Smooth muscle cell (in vitro differentiated cells): ENCODE measurements around the gene CLEC17A. TPM values are rescaled to one million over a fixed set of nuclear protein-coding genes. Genes with fewer than 3 reads are reported as not detected.

Experiments used
- DNase-seq: peaks from one replicate; lab custom pipeline; 2025; ENCODE audit not compliant: unreplicated experiment; lab: John Stamatoyannopoulos, UW
- H2AFZ ChIP-seq: fragments of 200-600 bp; sonication (generic); 2 replicates; pipeline ENCODE4 v1.6.0; 2016; ENCODE audit warnings: antibody characterized with exemption, low read depth, mild to moderate bottlenecking
- H3F3A ChIP-seq: fragments of 200-600 bp; sonication (generic); 2 replicates; pipeline ENCODE4 v1.6.0; 2017; ENCODE audit warnings: antibody characterized with exemption, low read depth
- H3K27ac ChIP-seq: fragments of 200-600 bp; sonication (generic); 2 replicates; pipeline ENCODE4 v1.5.1; 2016; ENCODE audit warnings: low read depth, mild to moderate bottlenecking
- H3K27me3 ChIP-seq: fragments of 200-600 bp; sonication (generic); 2 replicates; pipeline ENCODE4 v1.6.1; 2016; ENCODE audit warnings: low read depth, mild to moderate bottlenecking
- H3K36me3 ChIP-seq: fragments of 200-600 bp; sonication (generic); 2 replicates; pipeline ENCODE4 v1.5.1; 2016; ENCODE audit warnings: low read depth
- H3K4me1 ChIP-seq: fragments of 200-600 bp; sonication (generic); 2 replicates; pipeline ENCODE4 v1.5.1; 2016; ENCODE audit warnings: low read depth
- H3K4me2 ChIP-seq: fragments of 200-600 bp; sonication (generic); 2 replicates; pipeline ENCODE4 v1.6.0; 2016; ENCODE audit warnings: mild to moderate bottlenecking
- H3K4me3 ChIP-seq: fragments of 200-600 bp; sonication (generic); 2 replicates; pipeline ENCODE4 v1.5.1; 2016; ENCODE audit warnings: mild to moderate bottlenecking
- H3K79me2 ChIP-seq: fragments of 200-600 bp; sonication (generic); 2 replicates; pipeline ENCODE4 v1.6.0; 2016; ENCODE audit warnings: low read depth, mild to moderate bottlenecking
- H3K9ac ChIP-seq: fragments of 200-600 bp; sonication (generic); 2 replicates; pipeline ENCODE4 v1.6.0; 2016; ENCODE audit warnings: low read depth
- H3K9me3 ChIP-seq: fragments of 200-600 bp; sonication (generic); replicated peaks from 2 replicates; pipeline ENCODE4 v1.5.1; 2016; ENCODE audit warnings: low read depth
- H4K20me1 ChIP-seq: fragments of 200-600 bp; sonication (generic); 2 replicates; pipeline ENCODE4 v1.6.0; 2016; ENCODE audit warnings: low read depth
- WGBS: methylation state at CpG from one replicate; pipeline ENCODE4 v1.1.7; 2016; ENCODE audit warnings: low lambda C conversion rate; 5-methylcytosine and 5-hydroxymethylcytosine counted together
- polyA plus RNA-seq: library from polyadenylated mRNA; unstranded; fragments of >200 nt; fragmentation: Nextera tagmentation; extraction: Ambion mirVana; gene quantifications from 2 replicates; pipeline ENCODE4 v1.2.1, GENCODE V29; 2016
- total RNA-seq: library from RNA; depleted of rRNA; stranded (reverse); fragments of >200 nt; gene quantifications from 2 replicates; pipeline ENCODE4 v1.2.3, GENCODE V29; 2014
- TF ChIP-seq, protein P1 (sequence below): fragments of 200-600 bp; sonication (generic); IDR thresholded peaks from 2 replicates; pipeline ENCODE4 v1.5.1; 2017; ENCODE audit warnings: borderline replicate concordance, mild to moderate bottlenecking, antibody characterized with exemption; ENCODE audit not compliant: insufficient read depth, poor library complexity, severe bottlenecking

The CLEC17A gene
- total and polyA plus RNA-seq, 2 experiments from 2014 or later: not detected

DNA sequence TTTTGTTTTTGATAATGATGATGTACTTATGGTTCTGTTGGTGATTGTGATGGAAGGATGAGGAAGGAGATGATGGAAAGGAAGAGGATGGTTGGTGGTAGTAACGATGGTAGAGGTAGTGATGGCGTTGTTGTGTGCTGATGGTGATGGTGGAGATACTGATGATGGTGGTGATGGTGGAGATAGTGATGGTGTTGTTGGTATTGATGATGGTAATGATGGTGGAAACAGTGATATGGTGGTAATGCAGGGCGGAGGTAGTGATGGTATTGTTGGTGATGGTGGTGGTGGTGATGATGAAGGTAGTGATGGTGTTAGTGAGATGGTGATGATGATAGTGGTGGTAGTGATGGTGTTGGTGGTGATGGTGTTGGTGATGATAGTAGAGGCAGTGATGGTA is 12.7 kb downstream of the CLEC17A start:
- Histone ChIP-seq H3K4me1 (no peaks in the 10 kb centered on the region), H3K9me3 (no peaks in the 10 kb centered on the region), H3K27me3 (no peaks in the 10 kb centered on the region), H3F3A (no peaks in the 10 kb centered on the region), H3K36me3 (no peaks in the 10 kb centered on the region), H3K27ac (no peak overlapping the region), H2AFZ (no peak overlapping the region), H3K79me2 (no peaks in the 10 kb centered on the region), H3K4me3 (no peak overlapping the region), H3K4me2 (no peak overlapping the region), H4K20me1 (no peaks in the 10 kb centered on the region), H3K9ac (no peak overlapping the region)
- WGBS: 90% methylated on average over 3 of the region's 3 CpGs
- no peak for DNase-seq
- TF ChIP-seq, protein P1, sequence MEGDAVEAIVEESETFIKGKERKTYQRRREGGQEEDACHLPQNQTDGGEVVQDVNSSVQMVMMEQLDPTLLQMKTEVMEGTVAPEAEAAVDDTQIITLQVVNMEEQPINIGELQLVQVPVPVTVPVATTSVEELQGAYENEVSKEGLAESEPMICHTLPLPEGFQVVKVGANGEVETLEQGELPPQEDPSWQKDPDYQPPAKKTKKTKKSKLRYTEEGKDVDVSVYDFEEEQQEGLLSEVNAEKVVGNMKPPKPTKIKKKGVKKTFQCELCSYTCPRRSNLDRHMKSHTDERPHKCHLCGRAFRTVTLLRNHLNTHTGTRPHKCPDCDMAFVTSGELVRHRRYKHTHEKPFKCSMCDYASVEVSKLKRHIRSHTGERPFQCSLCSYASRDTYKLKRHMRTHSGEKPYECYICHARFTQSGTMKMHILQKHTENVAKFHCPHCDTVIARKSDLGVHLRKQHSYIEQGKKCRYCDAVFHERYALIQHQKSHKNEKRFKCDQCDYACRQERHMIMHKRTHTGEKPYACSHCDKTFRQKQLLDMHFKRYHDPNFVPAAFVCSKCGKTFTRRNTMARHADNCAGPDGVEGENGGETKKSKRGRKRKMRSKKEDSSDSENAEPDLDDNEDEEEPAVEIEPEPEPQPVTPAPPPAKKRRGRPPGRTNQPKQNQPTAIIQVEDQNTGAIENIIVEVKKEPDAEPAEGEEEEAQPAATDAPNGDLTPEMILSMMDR: no peak

DNA sequence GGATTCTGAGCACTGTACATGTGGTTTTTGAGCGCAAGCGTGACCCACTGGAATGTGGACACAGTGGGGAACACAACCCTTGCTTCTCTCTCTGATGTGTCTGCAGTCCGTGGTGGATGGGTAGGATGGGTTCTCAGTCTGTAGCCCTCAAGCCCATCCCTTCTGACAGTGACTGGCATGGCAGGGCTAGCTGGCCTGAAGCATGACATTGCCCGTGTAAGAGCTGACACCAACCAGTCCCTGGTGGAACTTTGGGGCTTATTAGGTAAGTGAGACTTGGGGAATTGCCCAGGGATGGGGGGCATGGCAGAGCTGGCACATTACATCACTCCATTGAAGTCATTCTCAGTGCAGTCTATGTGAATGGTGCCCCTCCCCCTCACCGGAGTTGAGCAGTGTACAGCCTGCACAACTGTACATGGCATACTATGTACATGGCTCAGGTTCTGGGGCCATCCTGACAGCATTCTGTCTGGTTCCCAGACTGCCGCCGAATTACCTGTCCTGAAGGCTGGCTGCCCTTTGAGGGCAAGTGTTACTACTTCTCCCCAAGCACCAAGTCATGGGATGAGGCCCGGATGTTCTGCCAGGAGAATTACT is 16.8 kb downstream of the CLEC17A start:
- H3K4me2 ChIP-seq: no peak overlapping the region
- H3K36me3 ChIP-seq: no peaks in the 10 kb centered on the region
- H3K27me3 ChIP-seq: no peaks in the 10 kb centered on the region
- no peak overlapping the region for H3K27ac ChIP-seq
- no peaks in the 10 kb centered on the region for H3K79me2 ChIP-seq
- 78% methylated on average over 8 of the region's 8 CpGs for WGBS
- no peaks in the 10 kb centered on the region for H4K20me1 ChIP-seq
- H3K4me3 ChIP-seq: no peak overlapping the region
- DNase-seq: no peak
- no peak overlapping the region for H3K9ac ChIP-seq
- no peaks in the 10 kb centered on the region for H3F3A ChIP-seq
- H3K9me3 ChIP-seq: no peaks in the 10 kb centered on the region
- TF ChIP-seq, protein P1: no peak
- no peaks in the 10 kb centered on the region for H3K4me1 ChIP-seq
- H2AFZ ChIP-seq: no peak overlapping the region

DNA sequence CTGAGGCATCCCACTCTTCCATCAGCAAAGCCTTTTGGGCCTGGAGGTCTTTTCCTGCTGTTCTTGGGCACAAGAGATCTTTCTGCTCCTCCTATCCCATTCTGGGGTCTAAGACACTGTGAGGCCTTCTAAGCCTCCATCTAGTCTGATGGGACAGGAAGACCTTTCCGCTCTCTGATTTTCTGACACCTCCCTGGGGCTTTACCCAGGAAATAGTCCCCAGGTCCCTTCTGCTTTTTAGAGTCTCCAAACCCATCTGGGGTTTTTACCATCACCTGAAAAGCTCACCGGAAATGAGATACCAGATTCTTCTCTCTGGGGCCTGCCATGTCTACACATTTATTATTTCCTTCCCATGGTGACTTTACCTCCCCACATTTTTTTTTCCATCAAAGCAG is 21.1 kb downstream of the CLEC17A start:
- H3K27me3 ChIP-seq: no peaks in the 10 kb centered on the region
- no peak overlapping the region for H3K9ac ChIP-seq
- no peak for DNase-seq
- no peak overlapping the region for H3K4me2 ChIP-seq
- H3K4me1 ChIP-seq: no peaks in the 10 kb centered on the region
- TF ChIP-seq, protein P1: no peak
- H3F3A ChIP-seq: no peaks in the 10 kb centered on the region
- H3K36me3 ChIP-seq: no peaks in the 10 kb centered on the region
- H3K4me3 ChIP-seq: no peak overlapping the region
- no peak overlapping the region for H3K27ac ChIP-seq
- H3K79me2 ChIP-seq: no peaks in the 10 kb centered on the region
- H3K9me3 ChIP-seq: no peaks in the 10 kb centered on the region
- no peak overlapping the region for H2AFZ ChIP-seq
- WGBS: 87% methylated on average over 2 of the region's 2 CpGs
- no peaks in the 10 kb centered on the region for H4K20me1 ChIP-seq

DNA sequence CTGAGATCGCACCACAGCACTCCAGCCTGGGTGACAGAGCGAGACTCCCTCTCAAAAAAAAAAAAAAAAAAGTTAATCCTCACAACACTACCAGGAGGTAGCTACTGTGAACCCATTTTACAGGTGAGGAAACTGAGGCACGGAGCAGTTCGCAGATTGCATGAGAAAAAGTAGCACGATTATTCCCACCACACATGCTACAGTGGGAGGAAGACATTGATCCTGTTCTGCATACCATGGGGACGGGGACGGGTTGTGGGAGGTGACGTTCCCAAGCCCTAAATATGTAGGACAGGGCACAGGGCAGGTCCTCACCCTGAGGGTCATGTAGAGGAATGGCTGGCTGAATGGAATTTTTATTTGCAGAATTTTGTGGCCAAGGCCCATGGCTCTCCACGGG is 23.7 kb downstream of the CLEC17A start:
- Histone ChIP-seq H3K4me2 (no peak overlapping the region), H3K36me3 (no peaks in the 10 kb centered on the region), H3F3A (no peaks in the 10 kb centered on the region), H3K4me3 (no peak overlapping the region), H3K79me2 (no peaks in the 10 kb centered on the region), H2AFZ (no peak overlapping the region), H3K9ac (no peak overlapping the region), H3K27ac (no peak overlapping the region), H3K4me1 (no peaks in the 10 kb centered on the region), H4K20me1 (no peaks in the 10 kb centered on the region), H3K27me3 (no peaks in the 10 kb centered on the region), H3K9me3 (no peaks in the 10 kb centered on the region)
- TF ChIP-seq, protein P1: no peak
- WGBS: 69% methylated on average over 9 of the region's 9 CpGs
- no peak for DNase-seq
